LNCaP clone FGC (cell line): ENCODE measurements around the gene KCNH2.

Experiments
- DNase-seq: peaks from one replicate; pipeline ENCODE4 v3.0.0-alpha.2; 2011; ENCODE audit warnings: low read depth
- H3K4me3 ChIP-seq: 2 replicates; pipeline ENCODE4 v1.5.1; 2011; ENCODE audit warnings: mild to moderate bottlenecking, low read depth, low read length, control low read depth
- CTCF ChIP-seq: IDR thresholded peaks from 2 replicates; pipeline ENCODE4 v1.5.1; 2012; ENCODE audit warnings: mild to moderate bottlenecking; ENCODE audit not compliant: control insufficient read depth, insufficient read depth; ENCODE audit errors: extremely low read depth

KCNH2 gene

GRCh38 chr7:150951181-150951520, 27.0 kb downstream of the KCNH2 start:
- DNase-seq, result no peak
- TF ChIP-seq CTCF, result no peak
- H3K4me3 ChIP-seq, result no peak overlapping the region

- no peak for TF ChIP-seq CTCF
- no peak overlapping the region for H3K4me3 ChIP-seq
- DNase-seq, result no peak
Measured at GRCh38 chr7:150950496-150951180, 27.5 kb downstream of the KCNH2 start.

GRCh38 chr7:150949971-150950491, 28.1 kb downstream of the KCNH2 start:
- no peak overlapping the region for H3K4me3 ChIP-seq
- no peak for TF ChIP-seq CTCF
- no peak for DNase-seq

GRCh38 chr7:150949564-150949963, 28.6 kb downstream of the KCNH2 start:
- no peak for DNase-seq
- TF ChIP-seq CTCF, result no peak
- no peak overlapping the region for H3K4me3 ChIP-seq

GRCh38 chr7:150948791-150949251, 29.3 kb downstream of the KCNH2 start:
- no peak for TF ChIP-seq CTCF
- no peak for DNase-seq
- H3K4me3 ChIP-seq, result no peak overlapping the region

- no peak for TF ChIP-seq CTCF
- DNase-seq, result no peak
- H3K4me3 ChIP-seq, result no peak overlapping the region
Measured at GRCh38 chr7:150947761-150948651, 30.1 kb downstream of the KCNH2 start.
